Mesenchymal stem cell (in vitro differentiated cells and primary cell): ENCODE measurements around the gene CYRIA.

Experiments used
- DNase-seq: peaks from one replicate; pipeline ENCODE4 v3.0.0-alpha.2; 2013
- H2AFZ ChIP-seq: one replicate; pipeline ENCODE4 v1.6.1; 2013; ENCODE audit warnings: low read depth, mild to moderate bottlenecking, control low read depth, inconsistent platforms, low read length, moderate library complexity
- H2AK5ac ChIP-seq: 2 replicates; pipeline ENCODE4 v1.6.1; 2013; ENCODE audit warnings: low read length, moderate library complexity, mild to moderate bottlenecking, inconsistent platforms; ENCODE audit not compliant: severe bottlenecking
- H2BK120ac ChIP-seq: one replicate; pipeline ENCODE4 v1.6.1; 2013; ENCODE audit warnings: low read depth, mild to moderate bottlenecking, inconsistent platforms, low read length, moderate library complexity
- H2BK12ac ChIP-seq, 2 experiments: one replicate each; pipeline ENCODE4 v1.6.1; 2013; ENCODE audit warnings: inconsistent platforms in 2 of 2, low read length in 2 of 2, mild to moderate bottlenecking in 2 of 2, moderate library complexity in 2 of 2, control low read depth in 1 of 2
- H2BK15ac ChIP-seq: one replicate; pipeline ENCODE4 v1.6.1; 2013; ENCODE audit warnings: mild to moderate bottlenecking, low read depth, inconsistent platforms; ENCODE audit not compliant: poor library complexity, severe bottlenecking
- H2BK5ac ChIP-seq: 2 replicates; pipeline ENCODE4 v1.6.1; 2013; ENCODE audit warnings: low read depth, mild to moderate bottlenecking, low read length, control low read depth, inconsistent platforms; ENCODE audit not compliant: poor library complexity, severe bottlenecking
- H3K14ac ChIP-seq, 2 experiments: one replicate each; pipeline ENCODE4 v1.6.1; 2013; ENCODE audit warnings: inconsistent platforms in 2 of 2, low read length in 2 of 2, control low read depth in 1 of 2, mild to moderate bottlenecking in 1 of 2, moderate library complexity in 1 of 2
- H3K18ac ChIP-seq, 2 experiments: one replicate each; pipeline ENCODE4 v1.6.1; 2013; ENCODE audit warnings: inconsistent platforms in 2 of 2, low read length in 2 of 2, control low read depth in 1 of 2, low read depth in 1 of 2, mild to moderate bottlenecking in 1 of 2
- H3K23ac ChIP-seq, 2 experiments: one replicate each; pipeline ENCODE4 v1.6.1; 2013; ENCODE audit warnings: inconsistent platforms in 2 of 2, low read length in 2 of 2, mild to moderate bottlenecking in 2 of 2, moderate library complexity in 2 of 2, control low read depth in 1 of 2
- H3K27ac ChIP-seq: 2 replicates; pipeline ENCODE4 v1.5.1; 2013; ENCODE audit warnings: mild to moderate bottlenecking, moderate library complexity, low read length, control low read depth, inconsistent platforms; ENCODE audit not compliant: poor library complexity, severe bottlenecking
- H3K27me3 ChIP-seq, 2 experiments: 2 replicates each; pipeline versions ENCODE4 v1.6.1 to v1.7.0; 2013; ENCODE audit warnings: low read length in 2 of 2, mild to moderate bottlenecking in 2 of 2, moderate library complexity in 2 of 2, control low read depth in 1 of 2, inconsistent platforms in 1 of 2; ENCODE audit not compliant: control insufficient read depth in 1 of 2, insufficient read depth in 1 of 2
- H3K36me3 ChIP-seq, 2 experiments: 2 replicates each; pipeline versions ENCODE4 v1.6.1 to v1.7.0; 2013; ENCODE audit warnings: low read length in 2 of 2, control low read depth in 1 of 2, inconsistent platforms in 1 of 2, low read depth in 1 of 2, mild to moderate bottlenecking in 1 of 2; ENCODE audit not compliant: insufficient read depth in 2 of 2, control insufficient read depth in 1 of 2
- H3K4ac ChIP-seq, 2 experiments: one replicate each; pipeline ENCODE4 v1.6.1; 2013; ENCODE audit warnings: inconsistent platforms in 2 of 2, low read length in 2 of 2, mild to moderate bottlenecking in 2 of 2, moderate library complexity in 2 of 2, control low read depth in 1 of 2, low read depth in 1 of 2
- H3K4me1 ChIP-seq: 2 replicates; pipeline ENCODE4 v1.6.1; 2013; ENCODE audit warnings: low read depth, low read length, control low read depth; ENCODE audit not compliant: control insufficient read depth, insufficient read depth
- H3K4me2 ChIP-seq: 2 replicates; pipeline ENCODE4 v1.6.1; 2013; ENCODE audit warnings: low read length, mild to moderate bottlenecking, inconsistent platforms; ENCODE audit not compliant: poor library complexity, severe bottlenecking
- H3K4me3 ChIP-seq, 2 experiments: 2 replicates each; pipeline versions ENCODE4 v1.5.1 to v1.7.0; 2013; ENCODE audit warnings: low read length in 2 of 2, mild to moderate bottlenecking in 2 of 2, control low read depth in 1 of 2, low read depth in 1 of 2; ENCODE audit not compliant: insufficient read depth in 1 of 2
- H3K79me1 ChIP-seq: replicated peaks from 2 replicates; pipeline ENCODE4 v1.6.1; 2013; ENCODE audit warnings: mild to moderate bottlenecking, control low read depth, low read length, inconsistent platforms; ENCODE audit not compliant: poor library complexity, severe bottlenecking
- H3K9ac ChIP-seq: 2 replicates; pipeline ENCODE4 v1.7.0; 2013; ENCODE audit warnings: mild to moderate bottlenecking, low read length, moderate library complexity
- H3K9me3 ChIP-seq: 2 replicates; pipeline ENCODE4 v1.7.0; 2013; ENCODE audit warnings: mild to moderate bottlenecking, low read length; ENCODE audit not compliant: control insufficient read depth
- H4K8ac ChIP-seq: one replicate; pipeline ENCODE4 v1.6.1; 2013; ENCODE audit warnings: inconsistent platforms, mild to moderate bottlenecking, low read length, moderate library complexity
- H4K91ac ChIP-seq: one replicate; pipeline ENCODE4 v1.6.1; 2013; ENCODE audit warnings: mild to moderate bottlenecking, low read length, inconsistent platforms
- WGBS: methylation state at CpG from one replicate; pipeline ENCODE4 v1.1.7; 2013; ENCODE audit warnings: mixed read lengths; 5-methylcytosine and 5-hydroxymethylcytosine counted together

The CYRIA gene

GRCh38 chr2:16626997-16627605 is 38.5 kb downstream of the CYRIA start:
- Histone ChIP-seq H4K8ac (peak overlapping the region; percentile 57), H3K79me1 (peaks cover 14% of the 10 kb centered on the region), H3K23ac (no peak overlapping the region), H2BK120ac (peak overlapping the region; percentile 85), H2BK12ac (peak overlapping the region in 1 of 2 experiments; percentile 7), H3K9me3 (no peaks in the 10 kb centered on the region), H2AK5ac (peak overlapping the region; percentile 77), H3K4ac (no peak overlapping the region), H3K36me3 (peaks cover 13 to 15% of the 10 kb centered on the region in 2 experiments), H2BK5ac (peak overlapping the region; percentile 0), H3K4me1 (peaks cover 40% of the 10 kb centered on the region), H3K4me3 (no peak overlapping the region), H3K27me3 (peaks cover 0 to 7% of the 10 kb centered on the region in 2 experiments), H4K91ac (peak overlapping the region; percentile 1), H3K9ac (peak overlapping the region; percentile 30), H3K18ac (peak overlapping the region; percentile 13 to 40), H3K14ac (no peak overlapping the region), H3K27ac (peak overlapping the region; percentile 98), H2AFZ (no peak overlapping the region), H2BK15ac (peak overlapping the region; percentile 75), H3K4me2 (no peak overlapping the region)
- DNase-seq = no peak
- WGBS = 89% methylated on average over 6 of the region's 6 CpGs

- H3K27me3 ChIP-seq = peaks cover 0 to 7% of the 10 kb centered on the region in 2 experiments
- peaks cover 8 to 16% of the 10 kb centered on the region in 2 experiments for H3K36me3 ChIP-seq
- no peak overlapping the region for H3K14ac ChIP-seq
- peak overlapping the region; percentile 89 to 92 for H3K18ac ChIP-seq
- H3K79me1 ChIP-seq = peaks cover 10% of the 10 kb centered on the region
- H2BK5ac ChIP-seq = peak overlapping the region; percentile 85
- H2AK5ac ChIP-seq = peak overlapping the region; percentile 95
- no peaks in the 10 kb centered on the region for H3K9me3 ChIP-seq
- DNase-seq = peak; percentile 93
- no peak overlapping the region for H2AFZ ChIP-seq
- WGBS = 20% methylated on average over 3 of the region's 3 CpGs
- peak overlapping the region; percentile 68 for H2BK120ac ChIP-seq
- H2BK12ac ChIP-seq = peak overlapping the region in 1 of 2 experiments; percentile 94
- peak overlapping the region; percentile 98 for H3K27ac ChIP-seq
- peak overlapping the region; percentile 78 for H4K8ac ChIP-seq
- no peak overlapping the region for H3K4ac ChIP-seq
- H2BK15ac ChIP-seq = peak overlapping the region; percentile 68
- peak overlapping the region in 1 of 2 experiments; percentile 27 for H3K4me3 ChIP-seq
- peak overlapping the region; percentile 7 for H3K4me2 ChIP-seq
- H4K91ac ChIP-seq = peak overlapping the region; percentile 79
- peaks cover 38% of the 10 kb centered on the region for H3K4me1 ChIP-seq
- H3K9ac ChIP-seq = peak overlapping the region; percentile 30
- H3K23ac ChIP-seq = no peak overlapping the region
These were observed 39.1 kb downstream of the CYRIA start for GRCh38 chr2:16626497-16626896.

- no peak overlapping the region for H2AFZ ChIP-seq
- peak overlapping the region; percentile 97 for H4K91ac ChIP-seq
- H3K27me3 ChIP-seq = peaks cover 0 to 2% of the 10 kb centered on the region in 2 experiments
- peak overlapping the region; percentile 86 to 92 for H3K18ac ChIP-seq
- H2BK15ac ChIP-seq = peak overlapping the region; percentile 85
- no peak for DNase-seq
- peak overlapping the region; percentile 85 for H2BK5ac ChIP-seq
- H3K9me3 ChIP-seq = no peaks in the 10 kb centered on the region
- H3K4me3 ChIP-seq = peak overlapping the region in 1 of 2 experiments; percentile 27
- H3K79me1 ChIP-seq = peaks cover 8% of the 10 kb centered on the region
- peak overlapping the region; percentile 79 to 94 for H2BK12ac ChIP-seq
- H3K4ac ChIP-seq = peak overlapping the region; percentile 42 to 89
- WGBS = 83% methylated on average over 2 of the region's 2 CpGs
- H3K14ac ChIP-seq = no peak overlapping the region
- H3K36me3 ChIP-seq = peaks cover 9 to 16% of the 10 kb centered on the region in 2 experiments
- peaks cover 38% of the 10 kb centered on the region for H3K4me1 ChIP-seq
- H3K4me2 ChIP-seq = no peak overlapping the region
- peak overlapping the region; percentile 98 for H3K27ac ChIP-seq
- H2AK5ac ChIP-seq = peak overlapping the region; percentile 100
- no peak overlapping the region for H3K9ac ChIP-seq
- H2BK120ac ChIP-seq = peak overlapping the region; percentile 98
- no peak overlapping the region for H3K23ac ChIP-seq
- H4K8ac ChIP-seq = peak overlapping the region; percentile 98
These were observed 39.9 kb downstream of the CYRIA start for GRCh38 chr2:16625759-16626158.

- no peak overlapping the region for H3K14ac ChIP-seq
- no peak overlapping the region for H2AFZ ChIP-seq
- peak overlapping the region; percentile 98 for H2BK120ac ChIP-seq
- H2BK12ac ChIP-seq = peak overlapping the region; percentile 79 to 94
- H3K23ac ChIP-seq = no peak overlapping the region
- peak overlapping the region; percentile 100 for H2AK5ac ChIP-seq
- H3K27me3 ChIP-seq = no peaks in the 10 kb centered on the region
- H3K79me1 ChIP-seq = peaks cover 8% of the 10 kb centered on the region
- H3K4me1 ChIP-seq = peaks cover 39% of the 10 kb centered on the region
- H3K4me2 ChIP-seq = no peak overlapping the region
- peak overlapping the region; percentile 42 to 89 for H3K4ac ChIP-seq
- H3K27ac ChIP-seq = peak overlapping the region; percentile 98
- no peak overlapping the region for H3K4me3 ChIP-seq
- H2BK15ac ChIP-seq = peak overlapping the region; percentile 85
- H2BK5ac ChIP-seq = peak overlapping the region; percentile 80
- 24% methylated on average over 1 of the region's 5 CpGs for WGBS
- DNase-seq = peak; percentile 37
- no peak overlapping the region for H3K9ac ChIP-seq
- no peaks in the 10 kb centered on the region for H3K9me3 ChIP-seq
- peak overlapping the region; percentile 97 for H4K91ac ChIP-seq
- peak overlapping the region; percentile 98 for H4K8ac ChIP-seq
- H3K18ac ChIP-seq = peak overlapping the region; percentile 86 to 92
- H3K36me3 ChIP-seq = peaks cover 8 to 16% of the 10 kb centered on the region in 2 experiments
These were observed 40.4 kb downstream of the CYRIA start for GRCh38 chr2:16625201-16625729.
